ENCODE results near the gene BET1L.

The BET1L gene

GRCh38 chr11:209275-210121, 2.3 kb upstream of the BET1L start:
- no peak for DNase-seq

- DNase-seq = no peak
Observed at GRCh38 chr11:208917-209260, 1.7 kb upstream of the BET1L start.

- peak; percentile 84 for DNase-seq
Observed at GRCh38 chr11:208181-208916, 1.1 kb upstream of the BET1L start.

GRCh38 chr11:207863-208180, 623 bp upstream of the BET1L start:
- no peak for DNase-seq

- peak; percentile 34 for DNase-seq
Observed at GRCh38 chr11:206526-207207, 532 bp downstream of the BET1L start.

GRCh38 chr11:206002-206384, 1.2 kb downstream of the BET1L start:
- DNase-seq = no peak

GRCh38 chr11:205221-206001, 1.8 kb downstream of the BET1L start:
- DNase-seq = no peak

GRCh38 chr11:204587-205109, 2.6 kb downstream of the BET1L start:
- DNase-seq = no peak

- DNase-seq = no peak
Observed at GRCh38 chr11:203945-204586, 3.1 kb downstream of the BET1L start.

- no peak for DNase-seq
Observed at GRCh38 chr11:203056-203944, 3.9 kb downstream of the BET1L start.

- no peak for DNase-seq
Observed at GRCh38 chr11:202490-202889, 4.7 kb downstream of the BET1L start.

GRCh38 chr11:201966-202365, 5.2 kb downstream of the BET1L start:
- DNase-seq = no peak

GRCh38 chr11:200224-201003, 6.8 kb downstream of the BET1L start:
- DNase-seq = no peak

- no peak for DNase-seq
Observed at GRCh38 chr11:199782-200181, 7.4 kb downstream of the BET1L start.

GRCh38 chr11:199004-199581, 8.1 kb downstream of the BET1L start:
- DNase-seq = peak; percentile 0

GRCh38 chr11:198236-198806, 8.9 kb downstream of the BET1L start:
- no peak for DNase-seq

GRCh38 chr11:197741-198235, 9.4 kb downstream of the BET1L start:
- peak; percentile 1 for DNase-seq

- peak; percentile 1 for DNase-seq
Observed at GRCh38 chr11:196786-197731, 10.1 kb downstream of the BET1L start.

Data from CD4-positive, alpha-beta T cell treated with Interleukin-17A for 4 hours (primary cell).